Gastrocnemius medialis (tissue), 4 donors: Measurements from ENCODE around the gene ADSL. TPM values are rescaled to one million over a fixed set of nuclear protein-coding genes. Genes with fewer than 3 reads are reported as not detected.
A peak's percentile ranks its signal among the peaks of the same experiment; 100 is the strongest.

Source experiments
- ATAC-seq, 2 donors: fragments of 150-250 bp; one replicate each; pipeline ENCODE4 v1.9.1; 2016
- DNase-seq, 2 donors: peaks; one replicate each; pipeline ENCODE4 v3.0.0-alpha.2; 2019
- H3K27ac ChIP-seq, 4 donors: fragments of 200-600 bp; sonication (generic); 1 replicate in 1 of 4; 2 replicates in 3 of 4; pipeline ENCODE4 v1.5.1; 2016 to 2018; ENCODE audit warnings: mild to moderate bottlenecking in 2 of 4, moderate library complexity in 1 of 4
- H3K27me3 ChIP-seq, 3 donors: fragments of 200-600 bp; sonication (generic) in 2 of 3; 1 replicate in 1 of 3; 2 replicates in 2 of 3; pipeline versions ENCODE4 v1.5.1 to v1.6.0; 2016 to 2019; ENCODE audit warnings: mild to moderate bottlenecking in 1 of 3, moderate library complexity in 1 of 3
- H3K36me3 ChIP-seq, 2 donors: fragments of 200-600 bp; sonication (generic) in 1 of 2; one replicate each; pipeline ENCODE4 v1.5.1; 2017 to 2018
- H3K4me1 ChIP-seq, 2 donors: fragments of 200-600 bp; sonication (generic) in 1 of 2; one replicate each; pipeline ENCODE4 v1.5.1; 2016 to 2017; ENCODE audit warnings: mild to moderate bottlenecking in 2 of 2
- H3K4me3 ChIP-seq, 4 donors: fragments of 200-600 bp; sonication (generic) in 3 of 4; 1 replicate in 1 of 4; 2 replicates in 3 of 4; pipeline ENCODE4 v1.5.1; 2016 to 2019; ENCODE audit warnings: mild to moderate bottlenecking in 2 of 4
- H3K9me3 ChIP-seq, 3 donors: fragments of 200-600 bp; sonication (generic) in 2 of 3; 1 replicate in 1 of 3; 2 replicates in 2 of 3; pipeline ENCODE4 v1.5.1; 2016 to 2019
- CTCF ChIP-seq, 5 experiments: fragments of 450-650 bp in 3 of 5; fragments of 200-600 bp in 2 of 5; sonication (generic) in 2 of 5; IDR thresholded peaks in 4 of 5; conservative IDR thresholded peaks in 1 of 5; 1 replicate in 4 of 5; 2 replicates in 1 of 5; pipeline ENCODE4 v1.5.1; 2016 to 2019; ENCODE audit warnings: antibody characterized with exemption in 5 of 5, mild to moderate bottlenecking in 3 of 5, moderate library complexity in 3 of 5
- POLR2A ChIP-seq, 2 donors: fragments of 450-650 bp; IDR thresholded peaks; one replicate each; pipeline ENCODE4 v1.6.1; 2017; ENCODE audit warnings: antibody characterized with exemption in 2 of 2, mild to moderate bottlenecking in 2 of 2, moderate library complexity in 2 of 2
- in situ Hi-C, 4 donors: fragments of 200-750 bp; cut with MboI; loops; one replicate each; pipeline versions ENCODE4 v1.15.0 to v1.8.0; 2017; ENCODE audit warnings: low sequenced_read_pairs in 4 of 4
- intact Hi-C: fragments of 100-400 bp; cut with DNase I; formaldehyde crosslinking; loops from one replicate; pipeline ENCODE4 v1.15.1; 2023; ENCODE audit warnings: low total_unique reads
- total RNA-seq, 4 donors: library from RNA; depleted of rRNA; stranded (reverse); fragments of >200 nt; gene quantifications; one replicate each; pipeline versions ENCODE4 v1.1.0 to v1.2.3, GENCODE V29; 2016

ADSL gene
- total RNA-seq, 4 donors from 2014 or later = 249 to 283 (median 262) TPM

- intact Hi-C loops = loop anchor here (1.0 to 10.0 kb wide), 8 partner anchors 69 to 813 kb away; partner anchors contain the start of genes MRTFA, RPS19BP1 and TNRC6B
- Histone ChIP-seq H3K27me3 (no peaks in the 10 kb centered on the region), H3K9me3 (no peaks in the 10 kb centered on the region), H3K36me3 (peaks cover 0 to 15% of the 10 kb centered on the region in 2 donors), H3K4me1 (peaks cover 43 to 58% of the 10 kb centered on the region in 2 donors), H3K27ac (peak overlapping the region; percentile 90 to 98 (median 96)), H3K4me3 (peak overlapping the region; percentile 70 to 87 (median 76))
- in situ Hi-C loops = loop anchor here in 3 of 4 donors (10.0 to 25.0 kb wide), 3 partner anchors 61 to 808 kb away; partner anchors contain the start of gene RPS19BP1 (in 2 of the 3)
- TF ChIP-seq POLR2A (IDR thresholded peaks at IDR 0.05) = no peak
- no peak for TF ChIP-seq CTCF (IDR thresholded peaks at IDR 0.05 in 4 of 5, conservative IDR thresholded peaks at IDR 0.05 in 1 of 5)
- peak; percentile 10 to 46 for DNase-seq
- peak; percentile 11 to 14 for ATAC-seq
These were observed 500 bp upstream of the ADSL start for GRCh38 chr22:40345815-40346184.

GRCh38 chr22:40347300-40347699 is 1.0 kb downstream of the ADSL start:
- Histone ChIP-seq H3K9me3 (no peaks in the 10 kb centered on the region), H3K27ac (peak overlapping the region; percentile 90 to 98 (median 96)), H3K4me3 (peak overlapping the region; percentile 70 to 87 (median 76)), H3K27me3 (no peaks in the 10 kb centered on the region), H3K4me1 (peaks cover 51 to 61% of the 10 kb centered on the region in 2 donors), H3K36me3 (peaks cover 0 to 22% of the 10 kb centered on the region in 2 donors)
- TF ChIP-seq POLR2A (IDR thresholded peaks at IDR 0.05) = no peak
- TF ChIP-seq CTCF (IDR thresholded peaks at IDR 0.05 in 4 of 5, conservative IDR thresholded peaks at IDR 0.05 in 1 of 5) = no peak
- DNase-seq (peak; percentile 45 to 53), ATAC-seq (peak; percentile 44 to 64)
- intact Hi-C loops (loop anchor here (2.0 to 10.0 kb wide), 6 partner anchors 70 to 815 kb away; partner anchors contain the start of genes MRTFA and RPS19BP1), in situ Hi-C loops (loop anchor here in 3 of 4 donors (10.0 to 25.0 kb wide), 3 partner anchors 62 to 810 kb away; partner anchors contain the start of gene RPS19BP1 (in 2 of the 3))

- Histone ChIP-seq H3K9me3 (no peaks in the 10 kb centered on the region), H3K4me1 (peaks cover 55 to 59% of the 10 kb centered on the region in 2 donors), H3K27ac (peak overlapping the region; percentile 90 to 98 (median 96)), H3K27me3 (no peaks in the 10 kb centered on the region), H3K36me3 (peaks cover 0 to 22% of the 10 kb centered on the region in 2 donors), H3K4me3 (peak overlapping the region; percentile 70 to 87 (median 76))
- peak; percentile 21 to 31 for ATAC-seq
- peak; percentile 59 to 67 for DNase-seq
- no peak for TF ChIP-seq POLR2A (IDR thresholded peaks at IDR 0.05)
- TF ChIP-seq CTCF (IDR thresholded peaks at IDR 0.05 in 4 of 5, conservative IDR thresholded peaks at IDR 0.05 in 1 of 5) = peak; percentile 54 to 85 (median 70)
- intact Hi-C loops (loop anchor here (5.0 to 10.0 kb wide), 5 partner anchors 131 to 816 kb away; partner anchors contain the start of genes MRTFA and RPS19BP1), in situ Hi-C loops (loop anchor here in 3 of 4 donors (10.0 to 25.0 kb wide), 3 partner anchors 63 to 811 kb away; partner anchors contain the start of gene RPS19BP1 (in 2 of the 3))
These were observed 1.8 kb downstream of the ADSL start for GRCh38 chr22:40348025-40348658.

- peaks cover 0 to 44% of the 10 kb centered on the region in 2 donors for H3K36me3 ChIP-seq
- ATAC-seq = peak; percentile 35 to 64
- peak overlapping the region in 1 of 4 donors; percentile 8 for H3K4me3 ChIP-seq
- DNase-seq = no peak
- peak overlapping the region; percentile 83 to 98 (median 96) for H3K27ac ChIP-seq
- no peaks in the 10 kb centered on the region for H3K27me3 ChIP-seq
- H3K4me1 ChIP-seq = peaks cover 53 to 68% of the 10 kb centered on the region in 2 donors
- TF ChIP-seq CTCF (IDR thresholded peaks at IDR 0.05 in 4 of 5, conservative IDR thresholded peaks at IDR 0.05 in 1 of 5) (no peak), POLR2A (IDR thresholded peaks at IDR 0.05) (no peak)
- no peaks in the 10 kb centered on the region for H3K9me3 ChIP-seq
- intact Hi-C loops (no loop called here), in situ Hi-C loops (loop anchor here in 1 of 4 donors (25.0 kb wide), 1 partner anchor 815 kb away; the partner anchor contains the start of gene RPS19BP1)
These were observed 6.5 kb downstream of the ADSL start for GRCh38 chr22:40352763-40353162.
